ENCODE measurements around the gene RALGPS1.

DNA sequence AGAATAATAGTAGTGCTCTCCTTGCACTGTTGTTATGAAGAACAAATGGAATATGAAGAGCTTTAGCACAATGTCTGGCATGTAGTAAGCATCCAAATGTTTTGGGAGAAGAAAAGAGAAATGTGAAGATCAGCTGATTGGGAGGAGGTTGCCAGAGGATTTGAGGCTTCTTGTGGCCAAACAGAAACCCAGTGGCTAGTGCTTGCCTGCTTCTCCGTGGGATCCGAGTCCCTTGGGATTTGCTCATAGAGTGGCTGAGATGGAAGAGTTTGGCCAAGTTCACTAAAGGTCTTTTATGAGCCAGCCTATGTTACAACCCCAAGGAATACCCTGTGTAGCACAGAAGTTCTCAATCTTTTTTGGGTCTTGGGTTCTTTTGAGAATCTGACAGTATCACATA is 121.9 kb downstream of the RALGPS1 start:
- TF ChIP-seq, protein P1, sequence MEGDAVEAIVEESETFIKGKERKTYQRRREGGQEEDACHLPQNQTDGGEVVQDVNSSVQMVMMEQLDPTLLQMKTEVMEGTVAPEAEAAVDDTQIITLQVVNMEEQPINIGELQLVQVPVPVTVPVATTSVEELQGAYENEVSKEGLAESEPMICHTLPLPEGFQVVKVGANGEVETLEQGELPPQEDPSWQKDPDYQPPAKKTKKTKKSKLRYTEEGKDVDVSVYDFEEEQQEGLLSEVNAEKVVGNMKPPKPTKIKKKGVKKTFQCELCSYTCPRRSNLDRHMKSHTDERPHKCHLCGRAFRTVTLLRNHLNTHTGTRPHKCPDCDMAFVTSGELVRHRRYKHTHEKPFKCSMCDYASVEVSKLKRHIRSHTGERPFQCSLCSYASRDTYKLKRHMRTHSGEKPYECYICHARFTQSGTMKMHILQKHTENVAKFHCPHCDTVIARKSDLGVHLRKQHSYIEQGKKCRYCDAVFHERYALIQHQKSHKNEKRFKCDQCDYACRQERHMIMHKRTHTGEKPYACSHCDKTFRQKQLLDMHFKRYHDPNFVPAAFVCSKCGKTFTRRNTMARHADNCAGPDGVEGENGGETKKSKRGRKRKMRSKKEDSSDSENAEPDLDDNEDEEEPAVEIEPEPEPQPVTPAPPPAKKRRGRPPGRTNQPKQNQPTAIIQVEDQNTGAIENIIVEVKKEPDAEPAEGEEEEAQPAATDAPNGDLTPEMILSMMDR (IDR thresholded peaks at IDR 0.05; ENCODE audit: low read length): no peak
- no peak for TF ChIP-seq EZH2phosphoT487 (IDR thresholded peaks at IDR 0.05; ENCODE audit: low read length)
